ENCODE data around the gene PBX2. TPM values are rescaled to one million over a fixed set of nuclear protein-coding genes. Genes with fewer than 3 reads are reported as not detected.

PBX2 gene
- total RNA-seq, 4 donors from 2014 or later: 55.0 to 75.0 (median 61.9) TPM

- 38 to 43% methylated on average over 47 to 54 of the region's 55 CpGs for WGBS, 2 donors
Measured at GRCh38 chr6:32149932-32150870, 39.8 kb downstream of the PBX2 start.

GRCh38 chr6:32149092-32149755 is 40.8 kb downstream of the PBX2 start:
- 67 to 70% methylated on average over 30 to 42 of the region's 47 CpGs for WGBS, 2 donors
- no peak for DNase-seq (ENCODE audit: low spot score in 2 of 2)
- peaks cover 0 to 10% (median 0%) of the 10 kb centered on the region in 3 donors for H3K36me3 ChIP-seq
- peak overlapping the region in 2 of 4 donors; percentile 16 to 39 for H3K4me3 ChIP-seq
- H3K27ac ChIP-seq: peak overlapping the region in 1 of 4 donors; percentile 97
- peaks cover 0 to 40% (median 15%) of the 10 kb centered on the region in 4 donors for H3K4me1 ChIP-seq
- TF ChIP-seq POLR2A (IDR thresholded peaks at IDR 0.05): no peak
- no peak for TF ChIP-seq EP300 (IDR thresholded peaks at IDR 0.05)
- no peak for TF ChIP-seq CTCF (IDR thresholded peaks at IDR 0.05)
- H3K9me3 ChIP-seq: no peaks in the 10 kb centered on the region
- no peaks in the 10 kb centered on the region for H3K27me3 ChIP-seq

More at GRCh38 chr6:32149932-32150870, 39.8 kb downstream of the PBX2 start:
- TF ChIP-seq CTCF (IDR thresholded peaks at IDR 0.05): no peak
- no peak for TF ChIP-seq POLR2A (IDR thresholded peaks at IDR 0.05)
- no peak for TF ChIP-seq EP300 (IDR thresholded peaks at IDR 0.05)
- peaks cover 0 to 10% (median 0%) of the 10 kb centered on the region in 3 donors for H3K36me3 ChIP-seq
- no peaks in the 10 kb centered on the region for H3K27me3 ChIP-seq
- H3K4me3 ChIP-seq: peak overlapping the region; percentile 6 to 76 (median 32)
- peak overlapping the region in 3 of 4 donors; percentile 42 to 97 (median 46) for H3K27ac ChIP-seq
- no peak for DNase-seq (ENCODE audit: low spot score in 2 of 2)
- H3K9me3 ChIP-seq: no peaks in the 10 kb centered on the region
- peaks cover 4 to 47% (median 20%) of the 10 kb centered on the region in 4 donors for H3K4me1 ChIP-seq

- 52 to 54% methylated on average over 39 of the region's 39 CpGs for WGBS, 2 donors
- no peak for TF ChIP-seq POLR2A (IDR thresholded peaks at IDR 0.05)
- no peak for TF ChIP-seq EP300 (IDR thresholded peaks at IDR 0.05)
- no peak for TF ChIP-seq CTCF (IDR thresholded peaks at IDR 0.05)
- DNase-seq (ENCODE audit: low spot score in 2 of 2): peak in 1 of 2 donors; percentile 54
- Histone ChIP-seq H3K9me3 (no peaks in the 10 kb centered on the region), H3K36me3 (peaks cover 0 to 10% (median 0%) of the 10 kb centered on the region in 3 donors), H3K27ac (no peak overlapping the region), H3K27me3 (no peaks in the 10 kb centered on the region), H3K4me1 (peaks cover 0 to 38% (median 15%) of the 10 kb centered on the region in 4 donors), H3K4me3 (peak overlapping the region in 2 of 4 donors; percentile 16 to 39)
Measured at GRCh38 chr6:32148289-32149091, 41.5 kb downstream of the PBX2 start.

GRCh38 chr6:32147401-32148132 is 42.4 kb downstream of the PBX2 start:
- no peak overlapping the region for H3K4me3 ChIP-seq
- H3K27me3 ChIP-seq: no peaks in the 10 kb centered on the region
- no peaks in the 10 kb centered on the region for H3K9me3 ChIP-seq
- DNase-seq (ENCODE audit: low spot score in 2 of 2): no peak
- H3K36me3 ChIP-seq: peaks cover 0 to 10% (median 0%) of the 10 kb centered on the region in 3 donors
- 91 to 95% methylated on average over 4 of the region's 4 CpGs for WGBS, 2 donors
- peaks cover 0 to 29% (median 13%) of the 10 kb centered on the region in 4 donors for H3K4me1 ChIP-seq
- no peak for TF ChIP-seq CTCF (IDR thresholded peaks at IDR 0.05)
- TF ChIP-seq POLR2A (IDR thresholded peaks at IDR 0.05): no peak
- no peak overlapping the region for H3K27ac ChIP-seq

Measured in tibial nerve (tissue), 4 donors.